IPS-NIHi11 (cell line): ENCODE data around the gene TTC39C.
"Not testable (repeated sequence)": the region's sequence is repeated elsewhere in the genome, so short reads cannot be mapped to it uniquely, and the experiment has no call there.

ENCODE experiments used
- DNase-seq: peaks from one replicate; pipeline ENCODE4 v3.0.0; 2012; ENCODE audit warnings: mixed read lengths, low spot score

The TTC39C gene

GRCh38 chr18:24054130-24054529, 39.6 kb downstream of the TTC39C start:
- no peak for DNase-seq

GRCh38 chr18:24055009-24055804, 40.7 kb downstream of the TTC39C start:
- DNase-seq, result no peak

- no peak for DNase-seq
Measured at GRCh38 chr18:24055878-24056277, 41.3 kb downstream of the TTC39C start.

GRCh38 chr18:24056506-24056905, 42.0 kb downstream of the TTC39C start:
- DNase-seq, result no peak

DNA sequence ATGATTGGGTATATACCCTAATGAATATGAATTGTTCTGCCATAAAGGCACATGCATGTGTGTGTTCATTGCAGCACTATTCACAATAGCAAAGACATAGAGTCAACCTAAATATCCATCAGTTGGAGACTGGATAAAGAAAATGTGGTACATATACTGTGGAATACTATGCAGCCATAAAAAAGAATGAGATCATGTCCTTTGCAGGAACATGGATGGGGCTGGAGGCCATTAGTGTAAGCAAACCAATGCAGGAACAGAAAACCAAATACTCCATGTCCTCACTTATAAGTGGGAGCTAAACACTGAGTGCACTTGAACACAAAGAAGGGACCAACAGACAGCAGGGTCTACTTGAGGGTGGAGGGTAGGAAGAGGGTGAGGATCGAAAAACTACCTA, 43.2 kb downstream of the TTC39C start:
- no peak for DNase-seq

GRCh38 chr18:24059385-24059784, 44.8 kb downstream of the TTC39C start:
- not testable (repeated sequence) for DNase-seq

GRCh38 chr18:24060644-24061043, 46.1 kb downstream of the TTC39C start:
- DNase-seq, result no peak

GRCh38 chr18:24063121-24063731, 48.7 kb downstream of the TTC39C start:
- DNase-seq, result no peak

GRCh38 chr18:24064391-24065100, 50.0 kb downstream of the TTC39C start:
- DNase-seq, result no peak

DNA sequence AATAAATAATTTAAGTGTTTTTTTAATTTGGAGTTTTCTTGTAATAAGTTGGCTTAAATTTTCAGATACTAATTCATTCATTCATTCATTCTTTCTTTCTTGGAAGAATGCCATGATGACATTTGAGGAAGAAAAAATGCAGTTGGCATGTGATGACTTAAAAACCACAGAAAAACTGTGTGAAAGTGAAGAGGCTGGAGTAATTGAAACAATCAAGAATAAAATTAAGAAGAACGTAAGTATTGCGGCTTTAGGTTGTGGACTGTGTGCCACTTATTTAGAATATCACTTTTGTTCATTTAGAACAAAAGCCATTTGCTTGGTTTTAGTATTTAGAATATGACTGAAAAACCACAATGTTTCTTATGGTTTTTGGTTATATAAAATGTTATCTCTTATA, 51.4 kb downstream of the TTC39C start:
- no peak for DNase-seq

- DNase-seq, result peak; percentile 19
Measured at GRCh38 chr18:24068945-24069693, 54.6 kb downstream of the TTC39C start.

- no peak for DNase-seq
Measured at GRCh38 chr18:24071029-24071428, 56.5 kb downstream of the TTC39C start.

DNA sequence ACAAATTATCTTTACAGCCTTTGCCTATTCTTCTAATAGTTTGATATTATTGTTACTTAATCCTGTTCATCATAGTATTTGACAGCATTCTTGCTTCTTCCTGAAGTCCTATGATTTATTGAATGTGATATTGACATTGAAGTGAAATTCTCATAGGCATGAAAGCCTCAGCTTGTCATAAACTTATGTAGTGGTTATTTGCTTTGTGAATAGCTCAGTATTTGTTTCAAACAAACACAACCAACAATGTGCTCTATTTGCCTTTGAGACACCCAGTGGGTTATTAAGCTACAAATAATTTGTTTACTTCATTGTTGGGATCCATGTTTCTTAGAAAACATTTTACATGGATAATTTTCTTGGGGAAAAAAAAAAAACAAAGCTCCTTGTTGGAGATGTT, 57.2 kb downstream of the TTC39C start:
- DNase-seq, result no peak

DNA sequence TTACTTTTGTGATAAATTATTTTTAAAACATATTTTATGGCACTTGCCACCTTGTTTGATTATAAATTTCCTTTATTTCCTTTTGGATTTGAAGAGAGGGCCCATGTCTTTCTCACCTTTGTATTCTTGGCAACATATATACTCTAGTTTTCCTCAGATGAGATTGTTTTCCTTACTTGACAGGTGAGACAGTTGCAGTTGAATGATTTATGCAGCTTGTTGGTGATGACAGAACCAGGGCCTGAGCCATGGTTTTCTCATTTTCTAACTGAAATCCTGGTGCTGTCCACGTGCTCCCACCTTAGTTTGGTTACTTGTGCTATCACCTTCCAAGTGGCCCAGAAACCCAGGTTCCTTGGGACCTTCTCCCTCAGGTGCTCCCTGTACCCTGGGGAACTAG, 58.2 kb downstream of the TTC39C start:
- DNase-seq, result no peak

DNA sequence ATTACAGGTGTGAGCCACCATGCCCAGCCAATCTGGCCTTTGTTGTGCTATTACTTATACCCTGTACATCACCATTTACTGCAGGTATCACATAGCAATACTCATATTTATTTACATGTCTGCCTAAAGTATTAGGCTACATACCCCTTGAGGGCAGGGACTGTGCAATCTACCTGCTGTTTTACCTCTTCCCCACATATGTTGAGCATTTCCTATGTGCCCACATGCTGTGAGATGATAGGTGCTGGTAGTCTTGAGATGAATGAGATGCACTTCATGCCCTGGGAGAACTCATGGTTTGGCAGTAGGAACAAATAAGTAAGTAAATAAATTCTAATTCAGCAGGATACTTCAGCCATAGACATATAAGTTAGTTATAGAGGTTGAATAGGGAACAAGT, 59.2 kb downstream of the TTC39C start:
- DNase-seq, result no peak

DNA sequence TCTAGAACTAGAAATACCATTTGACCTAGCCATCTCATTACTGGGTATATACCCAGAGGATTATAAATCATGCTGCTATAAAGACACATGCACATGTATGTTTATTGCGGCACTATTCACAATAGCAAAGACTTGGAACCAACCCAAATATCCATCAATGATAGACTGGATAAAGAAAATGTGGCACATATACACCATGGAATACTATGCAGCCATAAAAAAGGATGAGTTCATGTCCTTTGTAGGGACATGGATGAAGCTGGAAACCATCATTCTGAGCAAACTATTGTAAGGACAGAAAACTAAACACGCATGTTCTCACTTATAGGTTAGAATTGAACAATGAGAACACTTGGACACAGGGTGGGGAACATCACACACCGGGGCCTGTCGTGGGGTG, 60.2 kb downstream of the TTC39C start:
- DNase-seq, result not testable (repeated sequence)

DNA sequence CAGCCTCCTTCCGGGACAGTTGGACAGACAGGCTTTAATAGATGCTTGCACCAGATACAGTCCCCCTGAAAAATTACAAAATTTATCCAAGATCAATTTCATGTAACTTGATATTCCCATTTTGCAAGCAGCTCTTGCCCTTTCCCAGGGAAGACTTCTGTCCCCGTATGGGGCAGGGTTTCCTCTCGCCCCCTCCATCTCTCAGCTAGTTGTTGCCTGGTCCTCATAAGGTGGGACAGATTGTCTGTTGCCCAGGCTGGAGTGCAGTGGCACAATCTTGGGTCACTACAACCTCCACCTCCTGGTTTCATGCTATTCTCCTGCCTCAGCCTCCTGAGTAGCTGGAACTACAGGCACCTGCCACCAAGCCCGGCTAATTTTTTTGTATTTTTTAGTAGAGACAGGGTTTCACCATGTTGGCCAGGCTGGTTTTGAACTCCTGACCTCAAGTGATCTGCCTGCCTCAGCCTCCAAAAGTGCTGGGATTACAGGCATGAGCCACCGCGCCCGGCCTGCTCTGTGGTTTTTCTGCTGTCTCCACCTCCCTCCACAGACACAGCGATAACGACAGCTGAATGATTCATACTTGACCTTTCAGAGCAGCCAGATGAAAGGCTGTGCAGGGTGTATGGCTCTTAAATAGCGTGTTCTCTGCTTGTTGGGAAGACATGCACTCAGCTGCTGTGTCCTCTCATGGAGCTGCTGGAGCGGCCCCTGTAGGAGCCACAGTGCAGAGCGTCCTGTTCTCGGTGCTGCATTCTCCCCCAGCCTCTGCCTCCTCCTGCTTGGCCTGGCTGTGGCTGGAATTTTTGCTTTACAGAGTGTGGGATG, 61.4 kb downstream of the TTC39C start:
- peak; percentile 52 for DNase-seq

- DNase-seq, result no peak
Measured at GRCh38 chr18:24076950-24077349, 62.4 kb downstream of the TTC39C start.

DNA sequence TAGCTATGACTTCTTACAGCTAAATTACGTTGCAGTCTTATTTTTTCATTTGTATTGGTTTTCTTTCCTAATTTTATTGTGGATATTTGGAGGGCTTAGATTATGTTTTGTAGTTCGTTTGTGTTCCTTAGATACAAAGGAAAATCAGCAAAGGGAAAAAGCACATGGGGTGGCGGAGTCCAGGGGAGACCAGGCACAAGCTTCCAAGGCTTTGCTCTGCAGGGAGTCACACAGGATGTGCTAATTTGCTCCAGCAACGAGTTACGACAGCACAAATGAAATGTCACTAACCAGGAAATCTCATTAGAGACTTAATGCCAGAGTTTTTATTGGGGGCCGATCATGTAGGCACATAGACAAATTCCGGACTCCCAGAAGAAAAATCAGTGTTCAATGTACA, 63.8 kb downstream of the TTC39C start:
- DNase-seq, result no peak

DNA sequence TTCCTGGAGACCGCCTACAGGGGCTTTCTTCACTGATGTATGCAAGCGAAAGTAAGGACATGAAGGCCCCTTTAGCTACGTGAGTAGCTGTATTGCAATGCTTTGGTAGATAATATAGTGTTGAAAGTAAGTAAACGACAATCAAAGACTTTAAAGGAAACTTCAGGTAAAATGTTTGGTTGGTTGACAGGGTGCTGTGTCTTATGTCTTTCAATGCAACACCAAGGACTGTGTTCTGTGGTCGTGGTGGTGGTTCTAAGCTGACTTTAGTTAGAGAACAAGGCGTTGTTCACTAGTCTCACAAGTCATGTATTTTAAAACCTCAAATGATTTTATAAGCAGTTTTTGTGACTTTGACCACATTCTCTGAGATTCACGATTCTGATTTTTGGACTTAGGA, 66.3 kb downstream of the TTC39C start:
- no peak for DNase-seq

DNA sequence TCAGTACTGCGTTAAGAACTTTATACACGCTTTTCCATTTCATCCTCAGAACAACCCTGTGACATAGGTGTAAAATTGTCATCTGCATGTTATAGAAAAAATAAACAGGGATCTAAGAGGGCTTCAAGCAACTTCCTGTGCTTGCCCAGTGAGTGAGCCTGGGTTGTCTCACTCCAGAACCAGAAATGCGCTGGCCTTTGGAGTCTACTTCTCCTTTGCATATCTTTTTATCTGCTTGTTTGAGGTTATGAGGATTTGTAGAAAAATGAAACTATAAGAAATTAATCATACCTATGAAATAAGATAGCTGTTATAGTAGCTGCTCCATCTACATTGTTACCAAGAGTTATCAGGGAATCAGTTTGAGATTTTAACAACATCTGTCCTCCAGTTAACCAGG, 69.0 kb downstream of the TTC39C start:
- no peak for DNase-seq

GRCh38 chr18:24086082-24086481, 71.5 kb downstream of the TTC39C start:
- no peak for DNase-seq
